UCSD-AML1 (cell line): ENCODE data around the gene SLC35A2.
"Not testable (repeated sequence)": the region's sequence is repeated elsewhere in the genome, so short reads cannot be mapped to it uniquely, and the experiment has no call there.

Experiments
- DNase-seq: peaks from one replicate; lab custom pipeline; 2025; ENCODE audit not compliant: unreplicated experiment; lab: John Stamatoyannopoulos, UW

The SLC35A2 gene

GRCh38 chrX:48903290-48903689, 8.2 kb downstream of the SLC35A2 start:
- no peak for DNase-seq

DNA sequence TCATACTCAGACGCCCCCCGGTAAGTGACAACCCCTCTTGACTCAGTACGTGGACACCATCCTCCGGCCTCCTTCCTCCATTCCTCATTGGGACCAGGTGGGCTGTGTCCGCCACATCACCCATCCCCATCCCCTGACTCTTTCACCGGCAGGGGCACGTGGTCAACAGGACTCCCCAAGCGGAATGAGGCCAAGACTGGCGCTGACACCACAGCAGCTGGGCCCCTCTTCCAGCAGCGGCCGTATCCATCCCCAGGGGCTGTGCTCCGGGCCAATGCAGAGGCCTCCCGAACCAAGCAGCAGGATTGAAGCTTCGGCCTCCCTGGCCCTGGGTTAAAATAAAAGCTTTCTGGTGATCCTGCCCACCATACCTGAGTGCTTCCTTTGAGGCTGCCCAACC, 8.7 kb downstream of the SLC35A2 start:
- DNase-seq = no peak

DNA sequence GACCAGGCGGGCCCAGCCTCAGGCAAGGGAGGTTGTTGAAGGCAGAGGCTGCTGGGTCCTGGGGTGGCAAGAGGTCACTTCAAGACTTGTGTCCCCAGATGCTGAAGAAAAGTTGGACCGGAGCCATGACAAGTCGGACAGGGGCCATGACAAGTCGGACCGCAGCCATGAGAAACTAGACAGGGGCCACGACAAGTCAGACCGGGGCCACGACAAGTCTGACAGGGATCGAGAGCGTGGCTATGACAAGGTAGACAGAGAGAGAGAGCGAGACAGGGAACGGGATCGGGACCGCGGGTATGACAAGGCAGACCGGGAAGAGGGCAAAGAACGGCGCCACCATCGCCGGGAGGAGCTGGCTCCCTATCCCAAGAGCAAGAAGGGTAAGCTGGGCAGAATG, 9.3 kb downstream of the SLC35A2 start:
- DNase-seq = no peak

- DNase-seq = no peak
These were observed 10.4 kb downstream of the SLC35A2 start for GRCh38 chrX:48901069-48901468.

DNA sequence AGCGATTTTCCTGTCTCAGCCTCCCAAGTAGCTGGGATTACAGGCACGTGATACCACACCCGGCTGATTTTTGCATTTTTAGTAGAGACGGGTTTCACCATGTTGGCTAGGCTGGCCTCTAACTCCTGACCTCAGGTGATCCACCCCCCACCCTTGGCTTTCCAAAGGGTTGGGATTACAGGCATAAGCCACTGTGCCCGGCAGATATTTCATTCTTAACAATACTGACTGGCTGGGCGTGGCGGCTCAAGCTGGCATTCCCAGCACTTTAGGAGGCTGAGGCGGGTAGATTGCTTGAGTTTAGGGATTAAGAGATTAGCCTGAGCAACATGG, 12.4 kb downstream of the SLC35A2 start:
- no peak for DNase-seq

- DNase-seq = peak; percentile 88
These were observed 13.7 kb downstream of the SLC35A2 start, which contains the start of the genes PQBP1 and TIMM17B for GRCh38 chrX:48897625-48898306. Gene PQBP1, plus strand, starts transcription at chrX:48897930. Its CDS starts 580 bp downstream, at chrX:48898510. Gene TIMM17B, minus strand, starts transcription at chrX:48897768. Its CDS starts 19 bp downstream, at chrX:48897749.

- peak; percentile 75 for DNase-seq
These were observed 14.3 kb downstream of the SLC35A2 start for GRCh38 chrX:48897157-48897624.

GRCh38 chrX:48896611-48897011, 14.8 kb downstream of the SLC35A2 start:
- no peak for DNase-seq

DNA sequence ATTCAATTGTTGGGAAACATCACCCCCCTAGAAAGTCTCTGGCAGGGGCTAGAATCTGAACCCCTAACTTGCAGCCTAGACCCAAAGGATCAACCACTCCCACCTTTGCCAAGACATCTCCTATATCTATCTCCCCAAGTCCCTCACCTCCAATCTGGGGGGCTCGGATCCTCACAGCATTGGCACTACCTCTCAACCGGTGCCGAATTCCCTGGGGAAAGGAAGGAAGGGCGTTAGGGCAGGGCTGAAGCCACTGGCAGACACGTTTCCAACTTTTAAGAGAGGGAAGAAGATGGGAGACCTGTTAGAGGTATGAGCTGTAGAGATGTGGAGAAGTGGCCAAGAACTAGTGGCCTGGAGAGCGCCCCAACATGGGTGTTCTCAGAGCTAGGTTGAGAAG, 16.6 kb downstream of the SLC35A2 start:
- no peak for DNase-seq

DNA sequence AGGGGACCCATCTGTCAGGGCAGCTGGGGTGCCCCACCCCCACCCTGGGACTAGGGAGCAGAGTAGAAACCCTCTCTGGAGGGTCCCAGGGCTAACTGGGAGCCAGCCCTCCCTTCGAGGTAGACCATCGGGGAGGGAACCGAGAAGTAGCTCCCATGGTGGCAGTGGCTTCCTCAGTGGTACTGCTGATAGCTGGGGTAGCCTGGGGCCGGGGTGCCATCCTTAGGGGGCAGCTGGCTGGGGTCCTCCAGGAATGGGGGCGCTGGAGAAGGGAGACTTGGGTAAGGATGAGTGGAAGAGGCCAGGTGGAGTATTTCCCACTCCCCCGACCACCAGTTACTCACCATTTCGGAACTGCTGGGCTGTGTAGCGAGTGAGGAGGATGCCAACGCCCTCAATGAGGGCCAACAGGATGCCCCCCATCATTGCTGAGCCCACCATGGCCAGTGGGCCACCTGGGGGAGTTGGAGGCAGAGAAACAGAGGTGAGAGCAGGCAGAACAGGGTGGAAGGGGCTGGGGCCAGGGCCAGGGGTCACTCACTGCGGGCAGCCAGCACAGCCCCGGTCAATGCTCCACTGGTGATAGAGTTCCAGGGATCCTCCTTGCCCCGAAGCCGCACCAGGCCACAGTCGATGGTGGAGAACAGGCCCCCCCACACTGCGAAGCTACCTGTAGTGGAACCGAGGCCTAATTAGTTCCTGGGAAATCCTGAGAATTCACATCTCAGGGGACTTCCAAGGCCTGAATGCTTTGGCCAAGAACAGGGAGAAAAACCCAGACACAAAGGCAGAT, 17.7 kb downstream of the SLC35A2 start:
- DNase-seq = no peak

DNA sequence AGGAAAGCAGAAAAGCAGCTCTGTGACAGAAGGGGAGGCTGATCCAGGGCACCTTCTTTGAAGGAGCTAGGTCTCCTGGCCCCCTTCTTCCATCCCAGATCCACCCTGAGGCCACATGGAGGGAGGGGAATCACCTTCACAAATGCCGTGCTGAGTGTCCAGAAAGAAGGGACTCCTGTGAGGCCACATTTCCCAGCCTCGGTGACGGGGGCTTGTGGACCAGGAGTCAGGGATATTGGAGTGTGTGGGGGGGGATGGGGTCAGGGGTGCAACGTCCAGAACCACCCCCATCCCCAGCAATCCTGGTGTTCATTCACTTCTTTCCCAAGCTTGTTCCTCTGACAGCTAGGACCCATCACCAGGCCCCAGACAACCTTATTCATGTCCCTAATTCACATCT, 18.6 kb downstream of the SLC35A2 start:
- DNase-seq = no peak

DNA sequence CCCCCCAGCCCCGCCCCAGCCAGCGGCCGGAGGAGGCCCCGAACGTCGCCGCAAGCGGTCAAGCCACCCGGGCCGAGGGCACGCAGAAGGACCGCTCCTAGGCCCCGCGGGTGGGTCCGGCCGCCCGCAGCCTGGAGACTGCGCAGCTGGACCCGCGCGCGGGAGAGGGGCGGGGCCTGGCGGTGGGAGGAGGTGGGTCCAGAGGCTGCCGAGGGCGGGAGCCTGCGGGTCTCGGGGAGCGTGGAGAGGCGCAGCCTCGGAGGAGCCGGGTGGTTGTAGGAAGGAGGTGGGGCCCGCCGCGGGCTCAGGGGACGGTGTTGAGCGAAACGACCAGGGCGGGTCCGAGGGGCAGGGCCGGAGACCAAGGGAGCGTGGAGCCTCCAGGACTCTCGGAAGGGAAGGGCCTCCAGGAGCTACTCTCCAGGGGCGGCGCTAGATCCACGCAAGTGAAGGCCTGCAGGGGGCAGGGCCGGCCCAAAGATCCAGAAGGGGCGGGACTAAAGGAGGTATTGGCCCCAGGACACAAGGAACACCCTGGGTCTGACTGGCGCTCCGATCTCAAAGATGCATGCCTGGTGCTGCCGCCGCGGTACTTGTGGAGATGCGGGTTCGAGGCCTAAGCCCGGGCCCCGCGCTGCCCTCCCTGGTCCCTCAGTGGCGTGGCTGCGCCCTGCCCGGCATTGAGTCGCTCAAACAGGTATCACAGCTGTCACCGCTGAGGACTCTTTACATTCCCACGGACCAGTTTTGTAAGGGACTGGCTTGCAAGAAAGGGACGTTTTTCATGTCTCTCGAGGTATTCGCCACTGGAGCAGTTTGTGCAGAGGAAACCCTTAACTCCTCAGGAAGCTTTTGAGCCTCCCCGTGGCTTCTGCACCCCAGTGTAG, 19.8 kb downstream of the SLC35A2 start:
- DNase-seq = peak; percentile 87

DNA sequence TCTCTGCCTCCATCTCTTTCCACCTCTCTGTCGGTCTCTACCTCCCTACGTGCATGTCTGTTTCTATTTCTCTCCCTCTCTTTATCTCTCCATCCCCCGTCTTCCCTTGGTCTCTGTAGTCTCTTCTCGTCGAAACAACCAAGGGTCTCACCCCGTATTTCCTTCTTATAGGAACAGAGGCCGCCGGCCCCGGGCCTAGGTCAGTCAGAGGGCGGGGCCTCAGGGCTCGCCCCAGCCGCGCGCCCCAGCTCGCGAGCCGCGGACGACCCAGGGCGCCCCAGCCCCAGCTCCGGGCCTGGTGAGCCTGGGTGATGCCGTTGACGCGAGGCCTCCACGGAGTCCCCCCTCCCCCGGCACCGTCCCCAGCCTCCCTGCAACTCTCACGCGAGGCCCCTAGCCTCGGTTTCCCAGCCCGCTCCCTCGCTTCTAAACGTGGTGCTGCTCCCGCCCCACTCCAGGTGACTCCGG, 20.5 kb downstream of the SLC35A2 start:
- no peak for DNase-seq

GRCh38 chrX:48890296-48890925, 21.0 kb downstream of the SLC35A2 start:
- DNase-seq = no peak

DNA sequence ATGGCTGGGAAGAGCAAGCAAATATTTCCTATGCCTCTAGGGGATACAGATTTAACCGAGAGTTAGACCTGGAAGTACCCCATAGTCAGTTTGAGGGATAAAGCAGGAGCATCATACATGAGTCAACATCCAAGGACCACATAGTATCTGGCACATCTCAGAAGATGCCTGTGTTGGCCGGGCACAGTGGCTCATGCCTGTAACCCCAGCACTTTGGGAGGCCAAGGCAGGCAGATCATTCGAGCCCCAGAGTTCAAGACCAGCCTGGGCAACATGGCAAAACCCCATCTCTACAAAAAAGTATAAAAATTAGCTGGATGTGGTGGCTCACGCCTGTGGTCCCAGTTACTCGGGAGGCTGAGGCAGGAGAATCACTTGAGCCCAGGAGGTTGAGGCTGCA, 24.9 kb downstream of the SLC35A2 start:
- DNase-seq = not testable (repeated sequence)

DNA sequence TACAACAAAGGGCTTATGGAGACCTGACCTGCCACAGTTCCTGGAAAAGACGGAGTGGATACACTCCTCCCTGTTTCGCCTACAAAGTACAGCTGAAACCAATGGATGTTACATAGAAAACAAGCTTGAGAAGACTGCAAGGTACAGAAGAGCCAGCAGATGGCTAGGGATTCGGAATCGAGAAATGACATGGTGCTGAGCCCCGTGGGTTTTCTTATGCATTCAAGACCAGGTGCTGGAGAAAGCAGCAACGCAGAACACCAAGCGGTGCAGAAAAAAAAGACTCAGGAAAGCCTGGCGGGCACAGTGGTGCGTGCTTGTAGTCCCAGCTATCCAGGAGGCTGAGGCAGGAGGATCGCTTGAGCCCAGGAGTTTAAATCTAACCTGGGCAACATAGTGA, 27.7 kb downstream of the SLC35A2 start:
- no peak for DNase-seq

DNA sequence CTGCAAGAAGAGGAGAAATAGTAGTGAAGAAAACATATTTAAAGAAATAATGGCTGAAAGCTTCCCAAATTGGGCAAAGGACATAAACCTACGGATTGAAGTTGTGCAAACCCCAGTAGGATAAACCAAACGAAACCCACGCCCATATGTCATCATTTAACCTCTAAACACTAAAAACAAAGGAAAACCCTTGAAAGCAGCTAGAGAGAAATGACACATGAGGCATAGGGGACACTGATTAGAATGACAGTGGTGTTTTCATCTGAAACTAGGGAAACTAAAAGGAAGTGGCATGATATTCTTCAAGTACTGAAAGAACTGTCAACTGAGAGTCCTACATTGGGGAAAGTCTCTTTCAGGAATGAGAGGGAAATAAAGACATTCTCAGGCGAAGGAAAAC, 34.5 kb downstream of the SLC35A2 start:
- not testable (repeated sequence) for DNase-seq

DNA sequence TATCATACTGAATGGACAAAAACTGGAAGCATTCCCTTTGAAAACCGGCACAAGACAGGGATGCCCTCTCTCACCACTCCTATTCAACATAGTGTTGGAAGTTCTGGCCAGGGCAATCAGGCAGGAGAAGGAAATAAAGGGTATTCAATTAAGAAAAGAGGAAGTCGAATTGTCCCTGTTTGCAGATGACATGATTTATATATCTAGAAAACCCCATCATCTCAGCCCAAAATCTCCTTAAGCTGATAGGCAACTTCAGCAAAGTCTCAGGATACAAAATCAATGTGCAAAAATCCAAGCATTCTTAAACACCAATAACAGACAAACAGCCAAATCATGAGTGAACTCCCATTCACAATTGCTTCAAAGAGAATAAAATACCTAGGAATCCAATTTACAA, 39.4 kb downstream of the SLC35A2 start:
- not testable (repeated sequence) for DNase-seq

DNA sequence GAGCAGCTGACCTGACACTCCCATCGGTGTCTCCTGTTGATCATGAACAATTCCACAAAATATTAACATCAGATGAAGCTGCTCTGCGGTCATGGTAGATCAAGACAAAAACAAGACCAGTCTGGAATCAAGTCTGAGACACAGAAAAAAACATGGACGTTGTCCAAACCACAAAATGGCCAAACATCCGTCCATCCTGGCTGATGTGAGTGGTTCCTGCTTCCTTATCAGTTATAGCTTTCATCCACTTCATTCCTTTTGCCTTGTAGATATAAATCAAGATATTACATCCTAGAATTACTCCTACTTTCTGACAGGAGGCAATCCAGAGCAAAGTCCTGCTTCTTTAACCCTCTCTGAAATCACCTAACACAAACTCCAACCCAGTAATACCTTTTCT, 47.2 kb downstream of the SLC35A2 start:
- DNase-seq = no peak

GRCh38 chrX:48854898-48855297, 56.5 kb downstream of the SLC35A2 start:
- no peak for DNase-seq
